Measurements from ENCODE around the gene CDC16.

Gene CDC16

DNA sequence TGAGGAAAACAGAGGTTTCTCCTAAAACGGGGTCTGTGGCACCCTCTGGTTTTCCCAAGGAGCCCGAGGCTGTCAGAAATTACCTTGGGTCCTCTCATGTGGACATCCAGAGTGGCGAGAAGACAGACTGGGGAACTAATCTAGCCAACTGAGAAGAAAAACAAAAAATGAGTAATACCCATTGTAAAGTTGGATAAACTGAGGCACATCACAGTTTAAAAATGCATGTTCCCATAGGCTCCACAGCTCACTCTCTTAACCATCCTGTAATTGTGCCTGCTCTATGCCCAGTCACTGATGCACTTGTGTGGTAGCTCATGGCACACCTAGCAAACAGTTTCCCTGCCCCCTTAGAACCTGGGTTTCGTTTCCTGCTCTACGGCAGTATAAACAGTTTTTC is 31.5 kb downstream of the CDC16 start:
- no peak for DNase-seq

DNA sequence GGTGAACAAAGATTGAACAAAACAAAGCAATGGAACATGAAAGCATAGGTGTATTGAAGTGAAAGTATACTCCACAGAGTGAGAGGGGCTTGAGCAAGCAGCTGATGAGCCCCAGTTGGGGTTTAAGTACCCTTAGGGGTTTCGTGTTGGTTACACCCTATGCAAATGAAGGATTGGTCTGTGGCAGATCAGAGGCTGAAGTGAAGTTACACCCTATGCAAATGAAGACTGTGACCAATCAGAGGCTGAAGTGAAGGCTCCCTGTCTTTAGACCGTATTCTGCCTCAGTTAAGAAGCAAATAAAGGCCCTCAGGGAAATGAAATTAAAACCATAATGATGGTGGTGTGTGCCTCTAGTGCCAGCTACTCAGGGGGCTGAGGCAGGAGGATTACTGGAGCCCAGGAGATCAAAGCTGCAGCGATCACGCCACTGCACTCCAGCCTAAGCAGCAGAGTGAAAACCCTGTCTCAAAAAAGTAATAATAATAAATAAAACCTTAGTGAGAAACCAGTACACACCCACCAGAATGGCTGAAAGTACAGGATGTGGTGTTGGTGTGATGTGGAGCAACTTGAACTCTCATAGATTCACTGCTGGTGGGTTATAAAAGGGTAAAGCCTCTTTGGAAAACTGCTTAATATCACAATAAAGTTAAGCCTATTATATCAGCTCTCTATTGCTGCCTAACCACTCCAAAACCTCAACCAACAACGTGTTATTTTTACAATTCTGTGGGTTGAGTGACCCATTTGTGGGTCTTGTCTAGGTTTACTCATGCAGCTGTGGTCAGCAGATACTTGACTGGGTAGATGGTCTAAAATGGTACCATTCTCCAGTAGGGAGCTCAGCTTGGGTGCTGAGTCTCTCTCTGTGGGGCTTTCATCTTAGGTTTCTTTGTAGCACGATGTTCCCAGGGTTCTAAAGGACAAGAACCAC is 33.9 kb downstream of the CDC16 start:
- no peak for DNase-seq

DNA sequence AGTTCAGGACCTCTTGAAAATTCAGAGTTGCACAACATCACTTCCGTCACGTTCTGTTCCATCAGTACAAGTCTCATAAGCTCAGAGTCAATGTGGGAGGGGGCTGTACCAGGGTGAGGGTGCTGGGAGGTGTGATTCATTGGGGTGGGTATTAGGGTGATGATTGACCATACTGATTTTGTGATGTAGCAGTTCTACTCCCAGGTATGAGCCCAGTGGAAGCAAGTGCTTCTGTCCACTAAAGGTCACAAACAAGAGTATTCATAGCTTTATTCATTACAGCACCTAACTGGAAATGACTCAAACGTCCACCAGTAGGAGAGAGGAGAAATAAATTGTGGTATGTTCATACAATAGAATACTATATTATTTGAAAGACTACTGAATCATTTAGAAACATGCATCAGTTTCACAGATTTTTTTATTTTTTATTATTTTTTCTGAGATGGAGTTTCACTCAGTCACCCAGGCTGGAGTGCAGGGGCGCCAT is 34.6 kb downstream of the CDC16 start:
- no peak for DNase-seq

DNA sequence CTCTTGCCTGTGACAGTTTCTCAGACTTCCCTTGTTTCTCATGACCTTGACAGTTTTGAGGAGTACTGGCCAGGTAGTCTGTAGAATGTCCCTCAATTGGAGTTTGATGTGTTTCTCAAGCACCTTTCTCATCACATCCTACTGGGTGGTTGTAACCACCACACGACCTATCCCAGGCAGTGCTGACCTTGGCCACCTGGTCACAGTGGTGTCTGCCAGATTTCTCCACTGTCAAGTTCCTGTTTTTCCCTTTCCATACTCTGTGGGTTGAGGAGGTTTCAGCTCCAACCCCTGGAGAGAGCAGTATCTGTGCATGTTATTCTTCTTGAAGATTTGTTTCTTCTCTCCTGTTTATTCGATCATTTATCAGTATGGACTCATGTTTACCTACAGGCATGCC is 38.3 kb downstream of the CDC16 start:
- DNase-seq: no peak

DNA sequence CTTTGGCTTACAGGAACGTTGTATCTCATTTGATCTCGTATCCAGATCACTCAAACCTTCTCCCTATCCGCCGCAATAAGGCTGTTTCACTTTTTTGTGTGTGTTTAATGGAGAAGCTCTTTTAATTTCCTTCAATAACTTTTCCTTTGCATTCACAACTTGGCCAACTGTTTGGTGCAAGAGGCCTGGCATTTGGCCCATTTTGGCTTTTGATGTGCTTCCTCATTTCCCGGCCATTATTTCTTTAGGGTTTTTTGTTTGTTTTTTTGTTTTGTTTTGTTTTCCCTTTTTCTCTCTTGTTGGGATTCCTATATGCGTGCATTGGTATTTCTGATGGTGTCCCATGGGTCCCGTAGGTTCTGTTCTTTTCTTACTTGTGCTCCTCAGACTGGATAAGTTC is 40.6 kb downstream of the CDC16 start:
- no peak for DNase-seq

DNA sequence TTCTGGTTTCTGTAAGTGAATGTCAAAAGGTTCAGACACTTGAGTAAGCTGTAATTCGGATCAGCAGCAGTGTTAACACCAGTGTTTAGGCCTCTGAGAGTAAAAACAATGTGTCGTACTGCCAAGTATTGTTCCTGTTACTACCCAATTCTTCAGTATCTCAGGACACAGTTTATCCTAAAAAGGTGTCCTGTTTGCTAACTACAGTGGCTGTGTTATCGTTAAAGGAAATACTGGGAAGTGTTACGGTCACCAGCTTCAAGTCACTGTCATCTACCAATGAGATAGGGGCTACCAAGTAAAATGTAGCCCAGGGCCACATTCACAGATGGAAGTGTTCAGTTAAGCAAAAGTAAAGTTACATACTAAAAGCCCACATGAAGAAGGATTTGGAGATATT is 44.4 kb downstream of the CDC16 start:
- DNase-seq: no peak

DNA sequence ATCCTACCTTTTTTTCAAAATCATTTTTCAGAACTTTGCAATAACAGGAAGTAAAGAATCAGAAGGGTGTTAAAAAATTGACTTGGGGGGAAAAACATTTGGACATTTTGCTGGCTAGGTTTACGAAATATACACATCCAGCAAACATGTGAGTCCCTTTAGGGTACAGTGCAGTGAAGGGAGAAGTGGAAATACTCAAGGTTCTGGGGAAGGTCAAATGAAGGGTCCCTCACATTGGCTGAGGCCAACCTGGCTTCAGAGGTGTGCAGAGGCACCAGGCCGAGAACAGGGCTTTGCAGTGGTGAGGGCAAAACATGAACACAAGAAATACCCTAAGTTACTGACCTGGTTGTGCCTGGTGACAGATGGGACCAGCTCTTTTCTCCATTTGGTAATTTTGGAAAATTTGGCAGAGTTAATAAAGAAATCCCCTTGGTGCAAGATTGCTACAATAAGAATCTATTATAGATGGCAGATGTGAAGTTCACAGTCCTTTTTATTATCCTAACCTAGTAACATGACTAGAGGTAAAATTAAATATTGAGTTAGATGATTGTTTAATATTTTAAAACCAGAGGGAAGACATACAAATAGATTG is 45.2 kb downstream of the CDC16 start:
- DNase-seq: no peak

DNA sequence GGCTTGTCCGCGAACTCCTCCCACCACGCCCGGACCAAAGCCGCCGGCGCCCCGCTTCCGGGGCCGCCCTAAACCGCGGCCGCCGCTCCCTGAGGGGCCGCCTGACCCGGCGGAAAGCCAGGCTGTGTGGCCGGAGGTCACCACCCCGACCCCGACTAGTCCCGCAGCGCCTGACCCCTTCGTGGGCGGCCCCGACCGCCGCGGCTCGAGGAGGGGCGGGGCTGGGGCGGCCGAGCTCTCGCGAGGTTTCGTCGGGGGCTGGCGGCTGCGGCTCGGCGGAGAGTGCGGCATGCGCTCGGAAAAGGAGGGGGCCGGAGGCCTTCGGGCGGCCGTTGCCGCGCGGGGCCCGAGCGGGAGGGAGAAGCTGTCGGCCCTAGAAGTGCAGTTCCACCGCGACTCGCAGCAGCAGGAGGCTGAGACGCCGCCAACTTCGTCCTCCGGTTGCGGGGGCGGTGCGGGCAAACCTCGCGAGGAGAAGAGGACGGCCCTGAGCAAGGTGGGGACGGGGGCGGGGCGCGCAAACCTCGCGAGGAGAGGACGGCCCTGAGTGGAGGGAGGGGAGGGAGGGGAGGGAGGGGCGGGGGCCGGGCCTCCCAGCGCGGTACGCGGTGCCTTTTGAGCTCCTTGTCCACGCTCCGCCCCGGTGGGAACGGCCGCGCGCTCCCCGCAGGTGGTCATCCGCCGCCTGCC is 46.8 kb downstream of the CDC16 start, which contains the start of gene UPF3A:
Gene UPF3A, plus strand, starts transcription at position 251 of the 690 bp plus-strand sequence. Its CDS starts 39 bp downstream, at position 290.
- DNase-seq: peak; percentile 99

DNA sequence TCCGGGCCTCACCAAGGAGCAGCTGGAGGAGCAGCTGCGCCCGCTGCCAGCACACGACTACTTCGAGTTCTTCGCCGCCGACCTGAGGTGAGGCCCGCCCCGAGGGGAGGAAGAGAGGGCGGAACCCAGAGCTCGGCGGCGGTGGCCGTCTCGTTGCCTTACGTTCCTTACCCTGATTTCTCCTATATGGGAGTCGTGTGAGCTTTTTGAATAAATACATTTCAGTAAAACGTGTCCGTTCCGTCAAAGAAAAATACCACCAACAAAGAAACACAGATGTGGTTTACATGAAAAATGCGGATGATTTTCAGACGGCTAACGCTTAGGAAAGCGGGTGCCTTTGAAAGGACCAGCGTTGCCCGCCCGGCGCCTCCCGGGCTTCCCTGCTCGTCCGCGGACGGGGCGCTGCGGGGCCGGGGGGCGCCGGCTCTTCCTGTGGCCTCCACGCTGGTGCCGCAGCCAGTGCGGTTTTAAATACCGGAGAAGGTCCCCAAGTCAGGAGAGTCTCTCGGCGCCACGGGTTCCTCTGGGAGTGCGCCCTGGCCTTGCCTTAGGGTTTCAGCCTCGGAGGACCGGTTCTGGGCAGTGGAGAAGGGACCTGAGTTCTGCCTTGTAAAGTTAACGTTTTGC is 47.5 kb downstream of the CDC16 start:
- DNase-seq: peak; percentile 94

DNA sequence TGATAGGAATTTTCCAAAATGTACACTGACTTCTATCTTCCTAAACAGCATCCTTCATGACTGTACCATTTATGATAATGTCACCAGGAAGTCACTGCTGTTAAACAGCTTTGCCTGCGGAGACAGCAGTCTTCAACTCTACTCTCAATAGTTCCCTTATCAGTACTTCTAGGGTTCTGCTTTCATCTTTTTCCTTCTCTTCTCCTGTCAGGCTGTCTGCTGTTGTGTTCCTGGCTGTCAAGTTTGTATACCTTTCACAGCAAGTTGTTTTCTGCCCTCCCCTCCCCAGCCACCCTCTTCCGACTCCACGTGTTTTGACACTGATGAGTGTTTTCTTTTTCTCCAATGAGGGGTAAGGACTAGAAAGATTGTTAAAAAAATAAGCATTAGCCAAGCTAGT is 48.9 kb downstream of the CDC16 start:
- no peak for DNase-seq

DNA sequence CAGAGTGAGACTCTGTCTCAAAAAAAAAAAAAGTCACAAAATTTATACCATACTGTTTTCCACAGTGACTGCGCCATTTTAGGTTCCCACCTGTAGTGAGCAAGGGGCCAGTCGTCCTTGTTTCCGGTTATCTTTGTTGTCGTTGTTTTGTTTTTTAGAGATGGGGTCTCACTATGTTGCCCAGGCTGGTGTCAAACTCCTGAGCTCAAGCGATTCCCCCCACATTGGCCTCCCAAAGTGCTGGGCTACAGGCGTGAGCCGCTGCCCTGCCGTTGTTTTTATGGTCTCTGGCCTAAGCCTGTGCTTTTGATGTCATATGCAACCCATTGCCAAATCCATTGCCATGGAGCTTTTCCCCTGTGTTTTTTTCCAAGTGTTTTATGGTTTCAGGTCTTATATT is 50.0 kb downstream of the CDC16 start:
- DNase-seq: no peak

DNA sequence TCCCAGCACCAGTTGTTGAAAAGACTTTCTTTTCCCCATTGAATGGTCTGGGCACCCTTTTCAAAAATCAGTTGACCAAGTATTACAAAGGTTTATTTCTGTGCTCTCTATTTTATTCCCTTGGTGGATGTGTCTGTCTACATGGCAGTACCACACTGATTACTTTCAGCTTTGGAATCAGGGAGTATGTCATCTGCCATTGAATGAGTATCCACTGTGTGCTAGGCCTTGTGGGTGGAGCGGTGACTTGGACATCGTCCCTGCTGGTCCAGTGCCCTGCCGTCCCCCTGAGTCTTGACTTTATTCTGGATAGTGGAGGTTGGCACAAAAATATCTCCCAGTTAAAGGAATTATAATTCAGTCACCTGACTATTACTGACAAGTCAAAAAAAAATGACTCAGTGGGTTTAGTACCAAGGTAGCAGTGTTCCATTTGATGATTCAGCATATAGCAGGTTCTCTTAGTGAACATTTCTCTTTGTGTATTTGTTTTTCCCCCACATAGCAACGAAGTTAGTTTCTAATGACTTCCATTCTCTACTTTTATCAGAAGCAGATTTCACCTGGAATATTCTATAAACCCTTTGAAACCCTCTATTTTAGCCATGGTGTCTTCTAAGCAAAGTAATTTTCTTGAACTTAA is 50.6 kb downstream of the CDC16 start:
- no peak for DNase-seq

DNA sequence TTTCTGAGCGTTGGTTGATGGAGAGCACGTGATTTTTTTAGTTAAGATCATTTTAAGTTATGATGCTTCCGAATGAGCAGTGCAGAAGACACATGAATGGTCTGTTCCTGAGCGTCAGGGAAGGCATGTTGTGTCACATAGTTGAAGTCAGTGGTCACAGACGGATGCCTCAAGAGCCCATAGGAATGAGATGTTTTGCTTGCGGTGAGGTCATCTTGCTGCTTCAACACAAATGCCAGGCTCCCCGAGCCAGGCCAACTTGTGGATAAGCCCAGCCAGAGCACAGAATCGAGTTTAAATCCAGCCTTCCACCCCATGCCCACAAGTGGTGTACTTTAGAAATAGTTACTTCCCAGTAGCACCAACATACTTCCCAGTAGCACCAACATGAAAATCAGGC is 52.1 kb downstream of the CDC16 start:
- no peak for DNase-seq

DNA sequence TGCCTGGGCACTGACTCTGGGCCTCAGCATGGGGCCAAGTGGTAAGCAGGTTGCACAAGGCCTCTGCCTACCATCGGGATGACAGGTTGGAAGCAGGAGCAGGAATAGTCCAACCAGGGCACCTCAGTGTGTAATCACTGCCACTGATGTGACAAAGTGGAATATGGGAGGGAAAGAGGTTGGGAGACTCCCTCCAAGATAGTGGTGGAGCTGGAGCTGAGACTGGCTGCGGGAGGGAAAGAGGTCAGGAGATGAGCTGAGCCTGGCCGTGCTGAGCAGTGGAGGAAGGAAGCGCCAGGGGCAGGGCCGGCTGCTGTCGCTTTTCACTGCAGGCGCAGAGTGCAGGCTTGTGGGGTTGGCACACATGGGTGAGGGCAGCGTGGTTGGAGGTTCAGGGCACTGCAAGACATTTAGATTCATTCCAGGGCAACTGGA is 53.5 kb downstream of the CDC16 start:
- no peak for DNase-seq

DNA sequence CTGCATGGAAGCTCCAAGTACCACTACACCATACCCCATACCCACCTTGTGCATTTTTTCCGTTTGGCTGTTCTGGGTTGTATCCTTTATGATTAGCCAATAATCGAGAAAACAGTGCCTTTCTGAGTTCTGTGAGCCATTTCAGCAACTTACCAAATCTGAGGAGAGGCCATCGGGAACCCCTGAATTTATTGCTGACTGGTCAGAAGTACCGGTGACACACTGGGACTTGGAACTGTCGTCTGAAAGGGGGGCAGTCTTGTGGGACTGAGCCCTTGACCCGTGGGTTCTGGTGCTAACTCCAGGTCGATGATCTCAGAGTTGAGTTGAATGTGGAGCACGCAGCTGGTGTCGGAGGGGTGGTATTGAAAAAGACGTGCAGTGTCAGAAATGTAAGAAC is 61.8 kb downstream of the CDC16 start:
- no peak for DNase-seq

DNA sequence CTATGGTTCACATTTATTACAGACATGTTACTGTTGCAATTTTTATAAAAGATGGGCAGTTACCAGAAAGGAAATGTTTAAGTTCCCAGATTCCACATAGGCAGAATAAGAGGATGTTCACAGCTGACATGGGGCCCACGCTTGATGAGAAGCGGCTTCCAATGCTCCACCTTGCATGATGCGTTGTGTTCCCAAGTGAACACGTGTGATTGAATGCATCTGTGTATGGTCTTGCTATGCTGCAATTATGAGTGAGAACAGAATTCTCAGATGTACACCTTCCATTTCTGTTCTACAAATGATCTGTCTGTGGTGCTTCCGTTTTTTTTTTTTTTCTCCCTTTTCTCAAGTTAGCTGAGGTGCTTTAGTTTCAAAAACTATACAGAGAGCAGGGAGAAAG is 62.2 kb downstream of the CDC16 start:
- no peak for DNase-seq

DNA sequence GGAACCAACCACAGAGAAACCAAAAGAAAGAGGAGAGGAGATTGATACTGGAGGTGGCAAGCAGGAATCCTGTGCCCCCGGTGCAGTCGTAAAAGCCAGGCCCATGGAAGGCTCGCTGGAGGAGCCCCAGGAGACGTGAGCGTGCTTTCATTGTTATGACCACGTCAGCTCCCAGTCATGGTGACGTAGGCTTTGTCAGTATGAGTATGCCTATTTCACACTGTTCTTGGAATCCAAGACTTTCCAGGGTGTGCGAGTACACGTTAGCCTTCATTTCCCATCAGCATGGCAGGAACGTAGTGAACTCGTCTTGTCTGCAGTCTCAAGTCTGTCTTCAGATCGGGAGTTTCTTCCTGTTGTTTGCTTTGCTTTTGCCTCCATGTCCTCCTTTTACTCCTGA is 64.2 kb downstream of the CDC16 start:
- no peak for DNase-seq

DNA sequence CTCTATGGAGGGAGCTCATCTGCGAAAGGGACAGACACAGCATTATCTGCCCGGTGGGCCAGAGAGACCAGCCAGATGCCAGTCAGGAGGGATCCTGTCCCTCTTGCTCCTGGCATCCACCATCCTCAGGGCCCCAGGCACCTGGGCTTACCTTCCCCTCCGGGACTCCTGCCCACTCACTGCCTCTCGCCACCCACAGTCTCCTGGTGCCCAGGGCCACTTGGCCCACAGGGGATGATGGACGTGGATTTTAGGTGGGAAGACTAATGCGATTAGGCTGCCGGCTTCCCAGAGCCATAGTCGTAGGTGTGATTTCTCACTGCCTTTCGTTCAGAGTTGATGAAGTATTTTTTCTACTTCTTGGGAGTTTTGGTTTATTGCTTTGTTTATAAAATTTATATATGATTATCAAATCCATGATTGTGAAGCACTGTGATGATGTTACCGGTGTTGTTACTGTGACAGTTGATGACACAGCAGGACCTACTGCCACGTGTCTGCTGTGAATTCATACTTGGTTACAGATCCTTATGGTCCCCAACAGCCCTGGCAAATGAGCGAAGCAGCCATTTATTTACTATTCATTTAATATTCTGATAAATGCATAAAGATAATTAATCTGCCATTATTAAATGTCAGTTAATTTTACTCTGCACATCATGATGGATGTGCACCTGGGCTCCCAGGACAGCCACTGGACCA is 65.1 kb downstream of the CDC16 start:
- no peak for DNase-seq

DNA sequence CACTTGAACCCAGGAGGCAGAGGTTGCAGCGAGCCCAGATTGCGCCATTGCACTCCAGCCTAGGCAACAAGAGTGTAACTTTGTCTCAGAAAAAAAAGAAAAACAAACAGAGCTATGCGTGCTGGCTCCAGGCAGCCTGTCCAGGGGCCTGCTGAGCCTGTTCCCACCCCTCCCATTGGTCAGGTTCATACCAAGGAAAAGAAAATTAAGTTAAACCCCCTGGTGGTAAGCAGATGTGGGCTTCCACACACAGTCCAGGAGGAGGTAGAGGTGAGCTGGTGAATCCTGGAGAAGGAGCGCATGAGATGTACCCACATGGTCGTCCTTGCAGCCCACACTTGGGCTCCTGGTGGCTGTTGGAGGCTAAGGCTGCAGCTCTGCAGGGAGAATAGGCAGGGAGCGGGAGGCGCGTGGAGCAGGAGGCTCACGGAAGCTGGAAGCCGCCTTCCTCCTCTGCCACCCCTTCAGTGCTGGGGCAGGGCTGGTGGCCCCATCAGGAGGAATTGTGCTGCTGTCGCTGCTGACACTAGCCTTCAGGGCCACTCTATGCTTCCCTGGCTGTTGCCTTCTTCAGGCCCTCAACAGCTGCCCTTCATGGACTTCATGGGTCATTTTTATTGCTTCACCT is 69.1 kb downstream of the CDC16 start:
- no peak for DNase-seq

DNA sequence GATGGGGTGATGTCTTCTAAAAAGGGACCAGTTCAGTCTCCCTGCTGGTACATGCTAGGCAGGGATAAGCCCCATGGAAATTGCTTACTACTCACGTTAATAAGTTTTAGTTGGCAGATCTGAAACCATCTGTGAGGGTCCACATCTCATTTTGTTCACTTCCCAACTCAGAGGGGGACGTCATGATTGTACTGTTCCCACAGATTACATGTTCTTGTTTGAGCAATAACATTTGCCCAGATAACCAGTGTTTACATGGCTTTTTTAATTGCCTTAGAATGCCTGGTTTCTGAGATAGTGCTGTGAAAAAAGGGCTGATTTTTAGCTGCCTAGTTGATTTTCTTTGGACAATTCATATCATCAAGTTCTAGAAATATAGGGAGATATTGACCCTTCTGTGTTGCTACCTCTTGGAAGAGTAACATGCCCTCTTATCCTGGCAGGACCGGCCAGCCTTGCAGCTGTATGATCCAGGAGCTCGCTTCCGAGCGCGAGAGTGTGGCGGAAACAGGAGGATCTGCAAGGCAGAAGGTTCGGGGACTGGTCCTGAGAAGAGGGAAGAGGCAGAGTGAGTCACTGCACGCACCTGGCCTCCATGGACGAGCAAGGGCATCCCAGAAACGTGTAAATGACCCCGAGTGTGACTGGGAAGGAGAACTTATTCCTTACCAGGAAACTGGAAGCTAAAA is 69.8 kb downstream of the CDC16 start:
- no peak for DNase-seq

DNA sequence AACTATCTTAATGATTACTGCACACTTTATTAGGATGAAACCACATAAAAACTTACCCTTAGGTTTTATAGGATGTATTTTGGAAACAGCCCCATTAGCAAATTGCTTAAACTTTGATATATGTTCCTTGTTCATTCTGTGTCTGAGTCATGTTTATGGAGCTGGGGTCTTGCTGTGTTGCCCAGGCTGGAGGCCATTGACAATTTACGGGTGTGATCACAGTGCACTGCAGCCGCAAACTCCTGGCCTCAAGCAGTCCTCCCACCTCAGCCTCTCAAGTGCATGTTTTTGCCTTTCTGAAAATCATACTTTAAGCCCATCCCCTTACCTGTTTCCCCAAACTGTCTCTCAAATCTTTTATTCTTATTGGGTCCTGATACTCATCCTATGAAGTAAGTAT is 74.4 kb downstream of the CDC16 start:
- DNase-seq: no peak

Data from retina (tissue), 1 donor.